GM21737 (cell line): ENCODE results near the gene APOA1.

ENCODE experiments used
- ATAC-seq: cut with Tn5 transposase; IDR thresholded peaks from one replicate; pipeline ENCODE4 v1.9.1; 2021; ENCODE audit warnings: mild to moderate bottlenecking, moderate library complexity; ENCODE audit not compliant: unreplicated experiment

APOA1 gene

GRCh38 chr11:116837231-116838091, at the start of gene APOA1:
Gene APOA1, minus strand, starts transcription at chr11:116837622. Its CDS starts 235 bp downstream, at chr11:116837387.
- no peak for ATAC-seq

- ATAC-seq, result no peak
These were observed 48.7 kb upstream of the APOA1 start for GRCh38 chr11:116885951-116886655.

- no peak for ATAC-seq
These were observed 45.0 kb upstream of the APOA1 start for GRCh38 chr11:116882386-116882785.

- no peak for ATAC-seq
These were observed 43.7 kb upstream of the APOA1 start for GRCh38 chr11:116881143-116881542.

- no peak for ATAC-seq
These were observed 42.6 kb upstream of the APOA1 start for GRCh38 chr11:116879800-116880625.

- no peak for ATAC-seq
These were observed 39.2 kb upstream of the APOA1 start for GRCh38 chr11:116876656-116877055.

GRCh38 chr11:116875194-116875593, 37.8 kb upstream of the APOA1 start:
- no peak for ATAC-seq

GRCh38 chr11:116874251-116874650, 36.8 kb upstream of the APOA1 start:
- ATAC-seq, result no peak

- ATAC-seq, result no peak
These were observed 36.0 kb upstream of the APOA1 start for GRCh38 chr11:116873381-116873780.

- ATAC-seq, result no peak
These were observed 33.8 kb upstream of the APOA1 start for GRCh38 chr11:116871248-116871647.

GRCh38 chr11:116870054-116870453, 32.6 kb upstream of the APOA1 start:
- no peak for ATAC-seq

- ATAC-seq, result no peak
These were observed 32.2 kb upstream of the APOA1 start for GRCh38 chr11:116869610-116870009.

GRCh38 chr11:116868066-116868465, 30.6 kb upstream of the APOA1 start:
- ATAC-seq, result no peak

- no peak for ATAC-seq
These were observed 30.2 kb upstream of the APOA1 start for GRCh38 chr11:116867619-116868018.

GRCh38 chr11:116866804-116867455, 29.5 kb upstream of the APOA1 start:
- no peak for ATAC-seq

- ATAC-seq, result no peak
These were observed 28.3 kb upstream of the APOA1 start for GRCh38 chr11:116865696-116866095.

GRCh38 chr11:116864531-116864930, 27.1 kb upstream of the APOA1 start:
- no peak for ATAC-seq

- ATAC-seq, result no peak
These were observed 25.5 kb upstream of the APOA1 start for GRCh38 chr11:116862951-116863350.

GRCh38 chr11:116862185-116862584, 24.8 kb upstream of the APOA1 start:
- no peak for ATAC-seq

- ATAC-seq, result no peak
These were observed 24.1 kb upstream of the APOA1 start for GRCh38 chr11:116861539-116861938.

GRCh38 chr11:116860303-116860702, 22.9 kb upstream of the APOA1 start:
- no peak for ATAC-seq
